ENCODE results near the gene ABCC1. TPM values are rescaled to one million over a fixed set of nuclear protein-coding genes. Genes with fewer than 3 reads are reported as not detected.

The ABCC1 gene
- total RNA-seq, 1 donor from 2014 or later, result 17.0 TPM

DNA sequence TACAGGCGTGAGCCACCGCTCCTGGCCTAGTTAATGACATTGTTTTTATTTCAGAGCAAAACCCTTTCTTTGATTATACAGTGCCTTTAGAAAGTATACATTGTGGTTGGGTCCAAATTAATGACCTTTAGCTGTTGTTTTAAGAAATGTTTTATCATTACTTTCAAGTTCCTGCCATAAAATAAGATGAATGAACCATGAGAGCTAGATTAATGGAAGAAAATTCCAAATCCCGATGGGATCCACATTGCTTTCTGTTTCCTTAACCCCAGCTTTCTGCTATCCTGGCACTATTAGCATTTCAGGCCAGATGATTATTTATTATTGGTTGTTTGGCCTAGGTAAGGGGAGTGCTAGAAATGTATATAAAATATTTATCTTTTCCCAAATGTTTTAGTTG lies 131.7 kb downstream of the ABCC1 start:
- Histone ChIP-seq H3K4me3 (no peak overlapping the region), H3K4me1 (no peaks in the 10 kb centered on the region), H3K36me3 (peaks cover 85% of the 10 kb centered on the region), H3K27me3 (ENCODE audit: low read depth) (no peaks in the 10 kb centered on the region), H3K27ac (replicated peaks) (no peak overlapping the region), H3K9me3 (replicated peaks) (peaks cover 11% of the 10 kb centered on the region)
- no peak for DNase-seq
- intact Hi-C loops (cut with micrococcal nuclease), result no loop called here
- TF ChIP-seq, protein P1, sequence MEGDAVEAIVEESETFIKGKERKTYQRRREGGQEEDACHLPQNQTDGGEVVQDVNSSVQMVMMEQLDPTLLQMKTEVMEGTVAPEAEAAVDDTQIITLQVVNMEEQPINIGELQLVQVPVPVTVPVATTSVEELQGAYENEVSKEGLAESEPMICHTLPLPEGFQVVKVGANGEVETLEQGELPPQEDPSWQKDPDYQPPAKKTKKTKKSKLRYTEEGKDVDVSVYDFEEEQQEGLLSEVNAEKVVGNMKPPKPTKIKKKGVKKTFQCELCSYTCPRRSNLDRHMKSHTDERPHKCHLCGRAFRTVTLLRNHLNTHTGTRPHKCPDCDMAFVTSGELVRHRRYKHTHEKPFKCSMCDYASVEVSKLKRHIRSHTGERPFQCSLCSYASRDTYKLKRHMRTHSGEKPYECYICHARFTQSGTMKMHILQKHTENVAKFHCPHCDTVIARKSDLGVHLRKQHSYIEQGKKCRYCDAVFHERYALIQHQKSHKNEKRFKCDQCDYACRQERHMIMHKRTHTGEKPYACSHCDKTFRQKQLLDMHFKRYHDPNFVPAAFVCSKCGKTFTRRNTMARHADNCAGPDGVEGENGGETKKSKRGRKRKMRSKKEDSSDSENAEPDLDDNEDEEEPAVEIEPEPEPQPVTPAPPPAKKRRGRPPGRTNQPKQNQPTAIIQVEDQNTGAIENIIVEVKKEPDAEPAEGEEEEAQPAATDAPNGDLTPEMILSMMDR (IDR thresholded peaks at IDR 0.05; ENCODE audit: borderline replicate concordance), result no peak

DNA sequence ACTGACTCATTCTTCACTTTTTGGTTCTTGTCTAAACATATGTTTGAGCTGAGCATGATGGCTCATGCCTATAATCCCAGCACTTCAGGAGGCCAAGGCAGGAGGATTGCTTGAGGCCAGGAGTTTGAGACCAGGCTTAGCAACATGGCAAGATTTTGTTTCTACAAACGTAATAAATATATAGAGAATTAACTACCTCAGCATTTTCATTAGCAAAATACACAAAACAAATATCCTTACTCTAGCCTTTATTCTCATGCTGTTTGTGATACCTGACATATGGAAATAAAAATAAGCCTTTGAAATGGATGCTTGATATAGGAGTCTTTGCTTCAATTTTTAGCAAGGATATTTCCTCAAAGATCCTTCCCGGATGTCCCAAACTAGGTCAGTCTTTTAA lies 132.8 kb downstream of the ABCC1 start:
- peaks cover 85% of the 10 kb centered on the region for H3K36me3 ChIP-seq
- intact Hi-C loops (cut with micrococcal nuclease), result no loop called here
- H3K4me1 ChIP-seq, result no peaks in the 10 kb centered on the region

DNA sequence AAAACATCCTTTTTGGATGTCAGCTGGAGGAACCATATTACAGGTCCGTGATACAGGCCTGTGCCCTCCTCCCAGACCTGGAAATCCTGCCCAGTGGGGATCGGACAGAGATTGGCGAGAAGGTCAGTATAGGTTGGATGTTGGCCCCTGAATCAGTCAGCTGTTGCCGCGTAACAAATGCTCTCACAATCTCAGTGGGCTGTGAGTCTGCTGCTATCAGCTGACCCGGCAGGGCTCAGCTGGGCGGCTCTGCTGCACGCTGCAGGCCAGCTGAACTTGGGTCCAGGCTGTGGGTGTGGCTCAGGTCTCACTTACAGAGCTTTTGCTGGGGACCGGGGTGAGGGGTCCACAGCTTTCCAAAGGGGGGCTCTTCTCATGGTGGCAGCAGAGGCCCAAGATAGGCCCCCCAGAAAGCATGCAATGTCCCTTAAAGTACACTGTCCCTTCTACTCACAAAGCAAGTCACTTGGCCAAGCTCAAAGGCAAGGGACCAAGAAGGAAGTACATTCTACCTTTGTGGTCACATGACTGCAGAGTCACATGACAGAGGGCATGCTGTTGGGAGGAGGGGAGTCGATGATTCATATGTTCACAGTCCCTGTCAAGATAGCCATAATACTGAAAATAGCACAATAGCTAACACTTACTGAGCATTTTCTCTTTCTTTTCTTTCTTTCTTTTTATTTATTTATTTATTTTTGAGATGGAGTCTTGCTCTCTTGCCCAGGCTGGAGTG lies 134.2 kb downstream of the ABCC1 start:
- Histone ChIP-seq H3K4me1 (peaks cover 5% of the 10 kb centered on the region), H3K36me3 (peaks cover 81% of the 10 kb centered on the region)
- intact Hi-C loops (cut with micrococcal nuclease), result no loop called here

More for the DNA sequence above, 132.8 kb downstream of the ABCC1 start:
- no peak overlapping the region for H3K27ac ChIP-seq (replicated peaks)
- DNase-seq, result no peak
- TF ChIP-seq, protein P1 (IDR thresholded peaks at IDR 0.05; ENCODE audit: borderline replicate concordance), result no peak
- H3K4me3 ChIP-seq, result no peak overlapping the region
- H3K27me3 ChIP-seq (ENCODE audit: low read depth), result no peaks in the 10 kb centered on the region
- peaks cover 11% of the 10 kb centered on the region for H3K9me3 ChIP-seq (replicated peaks)

DNA sequence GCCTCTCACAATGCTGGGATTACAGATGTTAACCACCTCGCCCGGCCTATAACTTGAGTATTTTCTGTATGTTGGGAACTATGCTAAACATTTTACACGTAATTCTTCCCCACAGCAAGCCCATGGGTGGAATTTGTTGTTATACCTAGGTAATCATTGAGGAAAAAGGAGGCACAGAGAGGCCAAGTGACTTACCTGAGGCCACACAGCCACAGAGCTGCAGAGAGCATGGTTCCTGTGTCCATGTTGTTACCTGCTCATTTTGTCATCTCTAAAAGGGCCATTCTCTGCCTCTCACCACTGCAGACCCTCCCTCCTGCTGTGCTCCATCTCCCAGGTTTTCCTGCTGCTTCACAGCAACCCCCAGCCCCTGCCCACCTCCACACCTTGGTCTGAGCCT lies 135.5 kb downstream of the ABCC1 start:
- Histone ChIP-seq H3K4me3 (no peak overlapping the region), H3K27me3 (ENCODE audit: low read depth) (no peaks in the 10 kb centered on the region), H3K4me1 (peaks cover 7% of the 10 kb centered on the region), H3K36me3 (peaks cover 79% of the 10 kb centered on the region), H3K27ac (replicated peaks) (no peak overlapping the region), H3K9me3 (replicated peaks) (peaks cover 11% of the 10 kb centered on the region)
- TF ChIP-seq, protein P1 (IDR thresholded peaks at IDR 0.05; ENCODE audit: borderline replicate concordance), result no peak
- intact Hi-C loops (cut with micrococcal nuclease), result no loop called here
- DNase-seq, result no peak

More for the DNA sequence above, 134.2 kb downstream of the ABCC1 start:
- no peak for DNase-seq
- H3K27ac ChIP-seq (replicated peaks), result no peak overlapping the region
- TF ChIP-seq, protein P1 (IDR thresholded peaks at IDR 0.05; ENCODE audit: borderline replicate concordance), result no peak
- H3K4me3 ChIP-seq, result no peak overlapping the region
- H3K9me3 ChIP-seq (replicated peaks), result peaks cover 11% of the 10 kb centered on the region
- no peaks in the 10 kb centered on the region for H3K27me3 ChIP-seq (ENCODE audit: low read depth)

DNA sequence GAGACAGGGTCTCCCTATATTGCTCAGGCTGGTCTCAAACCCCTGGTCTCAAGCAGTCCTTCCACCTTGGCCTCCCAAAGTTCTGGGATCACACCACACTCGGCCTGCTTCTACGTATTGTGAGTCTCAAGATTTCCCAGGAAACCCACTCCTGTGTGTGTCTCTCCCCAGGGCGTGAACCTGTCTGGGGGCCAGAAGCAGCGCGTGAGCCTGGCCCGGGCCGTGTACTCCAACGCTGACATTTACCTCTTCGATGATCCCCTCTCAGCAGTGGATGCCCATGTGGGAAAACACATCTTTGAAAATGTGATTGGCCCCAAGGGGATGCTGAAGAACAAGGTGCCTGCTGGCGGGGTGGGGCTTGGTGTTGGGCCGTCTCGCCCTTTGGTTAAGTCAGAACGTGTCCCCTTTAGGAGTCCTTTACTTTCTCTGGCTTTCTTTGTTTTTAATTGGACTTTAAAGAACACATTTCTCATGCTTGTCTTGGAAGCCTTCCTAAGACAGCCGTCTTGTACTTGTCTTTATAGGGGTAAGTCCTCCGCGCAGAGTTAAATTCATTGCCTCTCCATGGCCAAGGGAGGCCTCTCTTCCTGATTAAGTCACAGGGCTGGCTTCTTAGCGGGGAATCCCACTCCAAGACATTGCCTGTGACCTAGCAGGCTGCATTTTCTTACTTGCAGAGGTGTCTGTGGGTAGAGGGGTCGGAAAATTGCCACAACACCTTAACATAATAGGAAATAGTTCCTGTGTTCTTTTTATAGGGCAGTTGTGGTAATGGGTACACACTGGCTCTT lies 137.4 kb downstream of the ABCC1 start:
- H3K4me1 ChIP-seq, result peaks cover 7% of the 10 kb centered on the region
- H3K4me3 ChIP-seq, result no peak overlapping the region
- no peak for DNase-seq
- peaks cover 87% of the 10 kb centered on the region for H3K36me3 ChIP-seq
- no peaks in the 10 kb centered on the region for H3K27me3 ChIP-seq (ENCODE audit: low read depth)
- H3K9me3 ChIP-seq (replicated peaks), result peaks cover 11% of the 10 kb centered on the region
- intact Hi-C loops (cut with micrococcal nuclease), result no loop called here
- TF ChIP-seq, protein P1 (IDR thresholded peaks at IDR 0.05; ENCODE audit: borderline replicate concordance), result no peak
- H3K27ac ChIP-seq (replicated peaks), result no peak overlapping the region

Data from left ventricle myocardium inferior (tissue), 1 donor.